ENCODE measurements around the gene GALNT17. TPM values are rescaled to one million over a fixed set of nuclear protein-coding genes. Genes with fewer than 3 reads are reported as not detected.
"Not testable (repeated sequence)": the region's sequence is repeated elsewhere in the genome, so short reads cannot be mapped to it uniquely, and the experiment has no call there.

The GALNT17 gene
- total RNA-seq, 8 experiments from 2014 or later = 3.2 to 85.6 (median 17.2) TPM; not detected in 2

DNA sequence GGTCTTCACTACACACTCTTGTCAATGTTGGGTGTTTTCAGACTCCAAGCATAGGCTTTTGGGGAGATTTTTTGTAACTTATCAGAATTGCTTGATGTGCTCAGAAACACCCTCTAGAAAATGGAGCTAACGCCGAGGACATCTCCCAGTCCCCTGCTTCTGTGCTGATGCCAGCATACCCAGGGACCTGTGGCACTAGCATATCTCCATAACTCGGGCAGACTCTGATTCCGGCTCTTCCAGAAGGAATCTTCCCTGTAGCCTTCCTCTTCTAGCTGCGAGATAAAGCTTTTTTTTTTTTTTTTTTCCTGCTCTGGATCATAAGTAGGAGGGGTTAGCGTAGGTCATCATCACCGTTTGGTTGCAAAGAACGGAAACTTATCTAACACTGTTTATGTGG lies 434.4 kb downstream of the GALNT17 start:
- in situ Hi-C loops (cut with MboI; ENCODE audit: low pct_unique_long_range_greater_than_20kb in 2 of 9, low sequenced_read_pairs in 9 of 9, unreplicated experiment in 9 of 9) = no loop called here
- Histone ChIP-seq H3K4me1 (replicated peaks in 1 of 2) (peaks cover 0 to 3% of the 10 kb centered on the region in 2 donors), H3K27ac (no peak overlapping the region), H3K4me3 (no peak overlapping the region)
- WGBS, 10 experiments = 35 to 97% (median 76%) methylated on average over 1 to 6 of the region's 8 CpGs; no CpG with 5 or more reads in 1 of the 10 experiments
- ATAC-seq (replicated peaks in 6 of 8) = no peak

DNA sequence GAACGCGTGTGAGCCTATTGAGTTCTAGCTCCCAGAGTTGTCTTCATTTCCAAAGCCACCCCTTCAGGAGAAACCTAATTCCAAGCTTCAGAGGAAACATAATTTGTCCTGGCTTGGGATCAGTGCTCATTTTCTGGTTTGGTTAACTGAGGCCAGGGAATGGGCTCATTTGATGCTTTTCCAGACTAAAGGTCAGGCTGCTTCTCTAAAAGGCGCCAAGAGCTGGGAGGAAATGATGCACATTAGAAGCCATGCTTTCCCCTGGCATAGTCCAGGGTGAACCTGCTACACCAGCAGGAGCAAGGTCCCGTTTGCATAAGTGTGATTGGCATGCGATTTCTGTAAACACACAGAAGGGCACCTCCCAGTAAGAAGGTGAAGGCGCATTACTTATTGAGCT lies 435.0 kb downstream of the GALNT17 start:
- in situ Hi-C loops (cut with MboI; ENCODE audit: low pct_unique_long_range_greater_than_20kb in 2 of 9, low sequenced_read_pairs in 9 of 9, unreplicated experiment in 9 of 9) = no loop called here
- no peak for ATAC-seq (replicated peaks in 6 of 8)
- H3K4me3 ChIP-seq = no peak overlapping the region
- peaks cover 0 to 3% of the 10 kb centered on the region in 2 donors for H3K4me1 ChIP-seq (replicated peaks in 1 of 2)
- 25 to 100% (median 87%) methylated on average over 1 to 4 of the region's 6 CpGs; no CpG with 5 or more reads in 1 of the 10 experiments for WGBS, 10 experiments
- no peak overlapping the region for H3K27ac ChIP-seq

DNA sequence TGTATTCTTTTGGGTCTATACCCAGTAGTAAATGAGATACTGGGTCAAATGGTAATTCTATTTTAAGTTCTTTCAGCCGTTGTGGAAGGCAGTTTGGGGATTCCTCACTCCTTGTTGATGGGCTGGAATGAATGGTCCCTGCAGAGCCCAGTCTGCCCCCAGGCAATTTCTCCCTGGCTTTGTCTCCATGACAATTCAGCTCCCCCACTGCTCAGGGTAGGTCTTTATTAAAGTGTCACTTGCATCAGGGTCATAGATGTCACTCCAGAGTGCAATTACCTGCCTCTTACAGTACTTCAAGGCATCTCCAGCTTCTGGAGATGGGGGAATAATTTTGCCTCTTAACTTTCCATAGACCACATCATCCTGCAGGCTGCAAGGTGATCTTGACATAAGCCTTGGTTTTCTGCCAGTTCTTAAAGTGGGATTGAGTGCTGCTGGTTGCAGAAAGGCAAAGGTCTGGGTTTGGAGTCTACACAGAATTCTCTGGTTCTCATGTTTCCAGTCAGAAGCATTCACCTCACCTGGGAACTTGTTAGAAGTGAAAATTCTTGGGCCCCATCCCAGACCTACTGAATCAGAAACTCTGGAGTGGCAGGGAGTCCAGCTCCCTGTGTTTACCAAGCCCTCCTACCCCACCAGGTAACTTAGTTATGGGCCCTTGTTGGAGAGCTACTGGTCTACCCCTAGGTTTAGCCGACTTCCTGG lies 442.4 kb downstream of the GALNT17 start:
- no peak overlapping the region for H3K4me3 ChIP-seq
- no peak overlapping the region for H3K27ac ChIP-seq
- in situ Hi-C loops (cut with MboI; ENCODE audit: low pct_unique_long_range_greater_than_20kb in 2 of 9, low sequenced_read_pairs in 9 of 9, unreplicated experiment in 9 of 9) = no loop called here
- WGBS, 10 experiments = 0 to 100% (median 43%) methylated on average over 1 to 2 of the region's 2 CpGs; no CpG with 5 or more reads in 3 of the 10 experiments
- ATAC-seq (replicated peaks in 6 of 8) = no peak
- H3K4me1 ChIP-seq (replicated peaks in 1 of 2) = peaks cover 0 to 3% of the 10 kb centered on the region in 2 donors

DNA sequence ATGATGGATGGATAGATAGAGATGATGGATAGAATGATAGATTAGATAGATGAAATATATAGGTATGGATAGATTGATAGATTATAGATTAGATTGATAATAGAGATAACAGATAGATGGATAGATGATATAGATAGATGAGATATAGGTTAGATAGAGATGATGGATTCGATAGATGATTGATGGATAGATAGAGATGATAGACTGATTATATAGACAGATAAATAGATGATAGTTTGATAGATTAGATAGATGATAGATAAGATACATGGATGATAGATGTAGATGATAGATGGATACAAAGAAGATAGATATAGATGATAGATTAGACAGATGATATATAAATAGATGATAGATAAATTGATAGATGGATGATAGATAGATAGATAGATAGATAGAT lies 448.1 kb downstream of the GALNT17 start:
- in situ Hi-C loops (cut with MboI; ENCODE audit: low pct_unique_long_range_greater_than_20kb in 2 of 9, low sequenced_read_pairs in 9 of 9, unreplicated experiment in 9 of 9) = no loop called here
- no peaks in the 10 kb centered on the region for H3K4me1 ChIP-seq (replicated peaks in 1 of 2)
- no peak overlapping the region for H3K4me3 ChIP-seq
- 8 to 100% (median 85%) methylated on average over 1 of the region's 1 CpG; no CpG with 5 or more reads in 1 of the 10 experiments for WGBS, 10 experiments
- no peak for ATAC-seq (replicated peaks in 6 of 8)
- no peak overlapping the region for H3K27ac ChIP-seq

DNA sequence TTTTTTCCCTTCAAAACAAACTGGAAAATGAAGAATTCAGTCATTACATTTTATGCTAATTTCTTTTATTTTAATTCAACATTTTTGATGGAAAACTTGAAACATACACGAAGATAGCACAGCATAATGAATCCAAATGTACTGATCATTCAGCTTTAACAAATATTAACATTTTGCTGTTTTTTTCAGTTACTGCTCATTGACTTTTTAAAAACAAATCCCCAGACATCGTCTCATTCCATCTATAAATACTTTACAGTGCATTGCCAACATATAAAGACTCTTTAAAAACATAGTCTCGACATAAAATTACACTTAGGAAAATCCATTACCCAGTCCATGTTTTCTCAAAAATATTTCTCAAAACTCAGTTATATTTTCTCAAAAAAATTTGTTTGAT lies 452.3 kb downstream of the GALNT17 start:
- no peak overlapping the region for H3K27ac ChIP-seq
- no peak overlapping the region for H3K4me3 ChIP-seq
- in situ Hi-C loops (cut with MboI; ENCODE audit: low pct_unique_long_range_greater_than_20kb in 2 of 9, low sequenced_read_pairs in 9 of 9, unreplicated experiment in 9 of 9) = no loop called here
- no peak for ATAC-seq (replicated peaks in 6 of 8)
- WGBS, 10 experiments = 7 to 89% (median 55%) methylated on average over 3 of the region's 3 CpGs; no CpG with 5 or more reads in 2 of the 10 experiments
- no peaks in the 10 kb centered on the region for H3K4me1 ChIP-seq (replicated peaks in 1 of 2)

DNA sequence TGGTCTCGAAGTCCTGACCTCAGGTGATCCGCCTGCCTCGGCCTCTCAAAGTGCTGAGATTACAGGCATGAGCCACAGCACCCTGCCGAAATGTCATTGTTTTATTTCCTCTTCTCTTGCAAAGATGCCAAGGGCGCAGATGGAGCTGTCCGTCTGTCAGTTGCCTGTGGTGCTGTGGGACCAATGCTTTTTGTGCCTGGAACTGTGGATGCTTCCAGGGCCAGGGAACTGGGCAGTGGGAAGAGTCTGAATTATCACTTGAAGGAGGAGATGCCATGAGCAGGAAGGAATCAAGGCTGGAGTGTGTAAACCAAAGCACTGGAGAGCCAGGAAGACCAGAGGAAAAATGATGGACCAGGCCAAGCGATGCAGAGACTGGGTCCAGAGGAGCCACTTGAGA lies 459.9 kb downstream of the GALNT17 start:
- H3K4me3 ChIP-seq = no peak overlapping the region
- in situ Hi-C loops (cut with MboI; ENCODE audit: low pct_unique_long_range_greater_than_20kb in 2 of 9, low sequenced_read_pairs in 9 of 9, unreplicated experiment in 9 of 9) = no loop called here
- WGBS, 10 experiments = 24 to 100% (median 98%) methylated on average over 2 to 7 of the region's 7 CpGs; no CpG with 5 or more reads in 3 of the 10 experiments
- peaks cover 0 to 4% of the 10 kb centered on the region in 2 donors for H3K4me1 ChIP-seq (replicated peaks in 1 of 2)
- ATAC-seq (replicated peaks in 6 of 8) = no peak
- no peak overlapping the region for H3K27ac ChIP-seq

DNA sequence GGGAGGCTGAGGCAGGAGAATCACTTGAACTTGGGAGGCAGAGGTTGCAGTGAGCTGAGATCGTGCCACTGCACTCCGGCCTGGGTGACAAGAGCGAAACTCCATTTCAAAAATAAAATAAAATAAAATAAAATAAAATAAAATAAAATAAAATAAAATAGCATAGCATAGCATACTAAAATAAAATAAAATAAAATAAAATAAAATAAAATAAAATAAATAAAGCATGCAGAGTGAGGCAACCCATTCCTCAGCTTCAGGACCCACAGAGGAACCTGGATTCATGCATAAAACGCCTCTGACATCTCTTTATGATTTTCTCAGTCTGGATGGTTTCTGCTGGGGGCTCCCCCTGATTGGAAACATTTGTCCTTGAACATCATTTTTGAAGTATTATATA lies 460.4 kb downstream of the GALNT17 start:
- H3K27ac ChIP-seq; ATAC-seq (replicated peaks in 6 of 8); in situ Hi-C loops (cut with MboI; ENCODE audit: low pct_unique_long_range_greater_than_20kb in 2 of 9, low sequenced_read_pairs in 9 of 9, unreplicated experiment in 9 of 9); H3K4me3 ChIP-seq; H3K4me1 ChIP-seq (replicated peaks in 1 of 2): not testable (repeated sequence)
- 0 to 100% (median 93%) methylated on average over 1 to 4 of the region's 4 CpGs; no CpG with 5 or more reads in 3 of the 10 experiments for WGBS, 10 experiments

DNA sequence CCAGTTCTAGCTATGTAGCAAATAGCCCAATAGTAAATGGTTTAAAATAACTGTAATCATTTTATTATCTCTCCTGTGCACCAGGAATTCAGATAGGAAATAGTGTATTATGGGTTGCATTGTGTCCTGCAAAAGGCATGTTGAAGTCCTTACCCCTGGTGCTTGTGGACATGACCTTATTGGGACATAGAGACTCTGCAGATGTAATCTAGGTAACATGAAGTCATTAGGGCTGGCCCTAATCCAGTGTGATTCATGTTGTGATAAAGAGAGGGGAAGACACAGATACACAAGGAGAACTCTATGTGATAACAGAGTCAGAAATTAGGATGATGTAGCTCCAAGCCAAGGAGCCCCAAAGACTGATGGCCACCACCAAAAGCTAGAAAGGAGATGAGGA lies 462.8 kb downstream of the GALNT17 start:
- in situ Hi-C loops (cut with MboI; ENCODE audit: low pct_unique_long_range_greater_than_20kb in 2 of 9, low sequenced_read_pairs in 9 of 9, unreplicated experiment in 9 of 9) = no loop called here
- H3K4me3 ChIP-seq = no peak overlapping the region
- no peak overlapping the region for H3K27ac ChIP-seq
- H3K4me1 ChIP-seq (replicated peaks in 1 of 2) = peaks cover 0 to 2% of the 10 kb centered on the region in 2 donors
- ATAC-seq (replicated peaks in 6 of 8) = no peak

DNA sequence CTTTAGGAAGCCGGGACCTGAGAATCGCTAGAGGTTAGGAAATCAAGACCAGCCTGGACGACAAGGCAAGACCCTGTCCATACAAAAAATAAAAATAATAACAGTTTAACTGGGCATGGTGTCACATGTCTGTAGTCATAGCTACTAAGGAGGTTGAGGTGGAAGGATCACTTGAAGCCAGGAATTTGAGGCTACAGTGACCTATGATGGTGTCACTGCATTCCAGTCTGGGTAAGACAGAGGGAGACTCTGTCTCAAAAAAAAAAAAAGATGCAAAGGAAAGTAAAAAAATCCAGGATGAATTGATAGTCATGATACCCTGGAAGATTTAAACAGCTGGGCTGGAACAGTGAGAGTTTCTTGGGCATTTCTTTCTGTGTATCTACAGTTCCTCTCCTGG lies 463.2 kb downstream of the GALNT17 start:
- no peaks in the 10 kb centered on the region for H3K4me1 ChIP-seq (replicated peaks in 1 of 2)
- 53 to 100% (median 90%) methylated on average over 1 to 3 of the region's 3 CpGs for WGBS, 10 experiments
- no peak overlapping the region for H3K27ac ChIP-seq
- ATAC-seq (replicated peaks in 6 of 8) = no peak
- no peak overlapping the region for H3K4me3 ChIP-seq
- in situ Hi-C loops (cut with MboI; ENCODE audit: low pct_unique_long_range_greater_than_20kb in 2 of 9, low sequenced_read_pairs in 9 of 9, unreplicated experiment in 9 of 9) = no loop called here

DNA sequence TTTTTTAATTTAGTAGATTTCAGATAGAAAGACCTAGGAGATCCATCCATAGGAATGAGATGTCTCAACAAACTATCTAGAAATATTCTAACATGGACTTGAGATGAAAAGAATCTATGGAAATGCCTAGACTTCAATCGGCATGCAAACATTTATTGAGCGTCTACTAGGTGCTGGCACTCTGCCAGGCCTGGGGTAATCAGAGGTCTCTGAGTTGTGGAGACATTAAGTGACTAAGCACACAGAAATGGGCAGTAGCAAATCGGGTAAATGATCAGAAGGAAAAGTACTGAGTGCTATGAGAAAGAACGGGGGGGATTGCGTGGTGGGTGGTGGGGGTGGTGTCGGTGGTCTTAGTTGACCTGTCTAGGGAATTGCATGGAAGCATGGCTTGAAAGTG lies 466.6 kb downstream of the GALNT17 start:
- 56 to 100% (median 91%) methylated on average over 2 to 6 of the region's 6 CpGs; no CpG with 5 or more reads in 4 of the 10 experiments for WGBS, 10 experiments
- H3K4me1 ChIP-seq (replicated peaks in 1 of 2) = peaks cover 0 to 4% of the 10 kb centered on the region in 2 donors
- no peak overlapping the region for H3K27ac ChIP-seq
- ATAC-seq (replicated peaks in 6 of 8) = no peak
- in situ Hi-C loops (cut with MboI; ENCODE audit: low pct_unique_long_range_greater_than_20kb in 2 of 9, low sequenced_read_pairs in 9 of 9, unreplicated experiment in 9 of 9) = no loop called here
- H3K4me3 ChIP-seq = no peak overlapping the region

DNA sequence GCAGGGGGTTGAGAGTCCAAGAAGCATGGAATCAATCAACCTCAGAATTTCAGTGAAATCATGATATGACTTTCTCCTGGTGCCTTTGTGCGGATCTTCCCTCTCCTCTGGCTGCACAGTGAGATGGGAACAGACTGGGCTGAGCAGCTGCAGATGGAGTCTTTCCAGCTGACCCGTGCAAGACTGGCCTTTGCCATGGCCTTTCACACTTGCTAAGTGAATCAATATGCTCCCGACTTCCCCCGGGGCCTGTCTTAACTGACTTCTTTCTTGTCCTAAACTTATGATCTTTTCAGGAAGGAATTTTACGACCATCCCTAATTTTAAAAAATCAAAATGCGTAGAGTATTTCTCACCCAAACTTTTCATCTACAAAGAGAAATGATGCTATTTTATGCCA lies 469.9 kb downstream of the GALNT17 start:
- no peak for ATAC-seq (replicated peaks in 6 of 8)
- WGBS, 10 experiments = 0 to 86% (median 21%) methylated on average over 1 to 6 of the region's 6 CpGs
- H3K4me3 ChIP-seq = no peak overlapping the region
- in situ Hi-C loops (cut with MboI; ENCODE audit: low pct_unique_long_range_greater_than_20kb in 2 of 9, low sequenced_read_pairs in 9 of 9, unreplicated experiment in 9 of 9) = no loop called here
- peaks cover 0 to 4% of the 10 kb centered on the region in 2 donors for H3K4me1 ChIP-seq (replicated peaks in 1 of 2)
- H3K27ac ChIP-seq = no peak overlapping the region

DNA sequence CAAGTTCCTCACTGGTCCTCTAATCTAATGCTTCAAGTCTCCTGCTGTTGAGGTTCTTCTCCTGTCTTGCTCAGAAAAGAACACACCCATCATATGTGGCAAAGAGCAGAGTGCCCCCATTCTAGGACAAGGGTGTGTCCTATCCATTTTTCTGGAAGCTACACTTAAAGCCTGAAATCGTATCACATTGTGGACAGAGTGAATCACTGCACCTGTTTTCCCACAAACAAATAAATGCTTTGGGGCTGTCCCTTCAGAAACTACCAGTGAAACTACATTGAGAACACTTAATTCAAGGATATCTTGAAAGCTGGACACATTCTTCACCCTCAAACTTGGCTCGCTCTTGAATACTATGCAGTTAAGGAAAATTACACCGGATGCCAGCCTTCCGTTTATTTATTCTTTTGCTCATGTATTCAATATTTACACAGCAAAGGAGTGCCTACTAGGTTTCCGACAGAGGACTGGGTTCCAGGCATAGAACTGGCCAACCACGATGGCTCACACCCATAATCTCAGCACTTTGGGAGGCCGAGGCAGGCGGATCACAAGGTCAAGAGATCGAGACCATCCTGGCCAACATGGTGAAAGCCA lies 473.0 kb downstream of the GALNT17 start:
- Histone ChIP-seq H3K27ac (no peak overlapping the region), H3K4me3 (no peak overlapping the region), H3K4me1 (replicated peaks in 1 of 2) (peaks cover 0 to 4% of the 10 kb centered on the region in 2 donors)
- peak in 1 of 8 experiments; percentile 43 for ATAC-seq (replicated peaks in 6 of 8)
- 50 to 95% (median 86%) methylated on average over 1 to 9 of the region's 9 CpGs; no CpG with 5 or more reads in 1 of the 10 experiments for WGBS, 10 experiments
- in situ Hi-C loops (cut with MboI; ENCODE audit: low pct_unique_long_range_greater_than_20kb in 2 of 9, low sequenced_read_pairs in 9 of 9, unreplicated experiment in 9 of 9) = no loop called here

DNA sequence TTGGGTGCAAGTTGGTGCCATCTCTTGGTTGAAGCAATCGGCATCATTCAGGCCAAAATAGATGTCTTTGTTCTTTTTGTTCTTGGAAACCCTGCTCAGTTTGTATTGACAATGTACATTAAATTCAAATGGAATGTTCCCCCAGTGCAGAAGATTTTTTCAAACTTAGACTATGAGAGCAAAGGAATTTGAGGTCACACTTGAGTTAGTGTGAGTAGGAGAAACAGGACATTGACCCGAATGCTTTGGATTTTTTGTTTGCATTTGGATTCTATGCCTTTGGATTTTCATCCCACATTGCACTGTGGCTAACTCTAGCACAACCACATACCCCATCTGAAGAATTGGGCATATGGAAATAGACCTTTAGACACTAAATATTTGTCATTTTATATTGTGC lies 480.0 kb downstream of the GALNT17 start:
- 60 to 100% (median 85%) methylated on average over 1 to 2 of the region's 2 CpGs; no CpG with 5 or more reads in 4 of the 10 experiments for WGBS, 10 experiments
- H3K4me1 ChIP-seq (replicated peaks in 1 of 2) = peaks cover 24 to 29% of the 10 kb centered on the region in 2 donors
- no peak overlapping the region for H3K4me3 ChIP-seq
- no peak overlapping the region for H3K27ac ChIP-seq
- ATAC-seq (replicated peaks in 6 of 8) = no peak
- in situ Hi-C loops (cut with MboI; ENCODE audit: low pct_unique_long_range_greater_than_20kb in 2 of 9, low sequenced_read_pairs in 9 of 9, unreplicated experiment in 9 of 9) = no loop called here

All from motor neuron (in vitro differentiated cells).